ENCODE data around the gene SHC3. TPM values are rescaled to one million over a fixed set of nuclear protein-coding genes. Genes with fewer than 3 reads are reported as not detected.

SHC3 gene
- total RNA-seq, 1 donor from 2014 or later = 0.96 TPM

DNA sequence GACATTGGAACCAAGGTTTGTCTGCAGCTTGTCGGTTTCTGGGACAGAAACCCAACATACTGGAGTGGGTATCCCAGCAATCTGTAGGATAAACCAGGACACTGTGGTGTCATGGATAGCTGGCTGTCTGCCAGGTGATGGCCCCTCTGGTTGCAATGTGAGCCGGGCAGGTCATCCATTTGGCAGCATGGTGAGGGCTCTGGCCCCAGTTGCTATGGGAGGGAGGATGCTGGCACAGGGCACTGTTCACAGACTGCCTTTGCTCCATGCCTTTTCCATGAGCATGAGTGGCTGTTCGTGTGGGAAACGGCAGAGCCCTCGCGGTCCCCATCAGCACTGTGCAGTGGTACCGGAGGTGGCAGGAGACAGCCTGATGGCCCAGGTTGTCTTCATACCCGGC lies 181.0 kb downstream of the SHC3 start:
- peak overlapping the region; percentile 79 for H3K27ac ChIP-seq (replicated peaks)
- TF ChIP-seq, protein P1, sequence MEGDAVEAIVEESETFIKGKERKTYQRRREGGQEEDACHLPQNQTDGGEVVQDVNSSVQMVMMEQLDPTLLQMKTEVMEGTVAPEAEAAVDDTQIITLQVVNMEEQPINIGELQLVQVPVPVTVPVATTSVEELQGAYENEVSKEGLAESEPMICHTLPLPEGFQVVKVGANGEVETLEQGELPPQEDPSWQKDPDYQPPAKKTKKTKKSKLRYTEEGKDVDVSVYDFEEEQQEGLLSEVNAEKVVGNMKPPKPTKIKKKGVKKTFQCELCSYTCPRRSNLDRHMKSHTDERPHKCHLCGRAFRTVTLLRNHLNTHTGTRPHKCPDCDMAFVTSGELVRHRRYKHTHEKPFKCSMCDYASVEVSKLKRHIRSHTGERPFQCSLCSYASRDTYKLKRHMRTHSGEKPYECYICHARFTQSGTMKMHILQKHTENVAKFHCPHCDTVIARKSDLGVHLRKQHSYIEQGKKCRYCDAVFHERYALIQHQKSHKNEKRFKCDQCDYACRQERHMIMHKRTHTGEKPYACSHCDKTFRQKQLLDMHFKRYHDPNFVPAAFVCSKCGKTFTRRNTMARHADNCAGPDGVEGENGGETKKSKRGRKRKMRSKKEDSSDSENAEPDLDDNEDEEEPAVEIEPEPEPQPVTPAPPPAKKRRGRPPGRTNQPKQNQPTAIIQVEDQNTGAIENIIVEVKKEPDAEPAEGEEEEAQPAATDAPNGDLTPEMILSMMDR (IDR thresholded peaks at IDR 0.05; ENCODE audit: borderline replicate concordance) = no peak
- H3K4me1 ChIP-seq = peaks cover 76% of the 10 kb centered on the region
- H3K27me3 ChIP-seq (ENCODE audit: low read depth) = peaks cover 19% of the 10 kb centered on the region
- peaks cover 14% of the 10 kb centered on the region for H3K36me3 ChIP-seq
- H3K9me3 ChIP-seq (replicated peaks) = no peaks in the 10 kb centered on the region
- intact Hi-C loops (cut with micrococcal nuclease) = loop anchor here (10.0 kb wide), 1 partner anchor 213 kb away; no protein-coding TSS in a partner anchor
- no peak for DNase-seq
- no peak overlapping the region for H3K4me3 ChIP-seq

DNA sequence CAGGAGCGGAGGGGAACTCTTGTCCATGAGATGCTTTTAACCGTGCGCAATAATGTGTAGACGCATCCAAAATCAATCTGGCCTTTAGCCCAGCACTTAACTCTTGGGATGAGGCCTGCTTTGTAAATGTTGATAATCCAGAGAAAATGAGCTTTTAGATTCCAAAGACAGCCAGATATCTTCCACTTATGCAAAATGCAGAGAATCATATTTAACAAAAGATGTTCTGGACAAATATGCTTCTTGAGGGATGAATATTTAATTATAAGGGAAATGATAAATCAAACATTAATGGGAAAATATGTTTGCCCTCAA lies 181.7 kb downstream of the SHC3 start:
- Histone ChIP-seq H3K4me3 (peak overlapping the region; percentile 10), H3K9me3 (replicated peaks) (no peaks in the 10 kb centered on the region), H3K36me3 (peaks cover 9% of the 10 kb centered on the region), H3K4me1 (peaks cover 84% of the 10 kb centered on the region), H3K27me3 (ENCODE audit: low read depth) (peaks cover 19% of the 10 kb centered on the region), H3K27ac (replicated peaks) (peak overlapping the region; percentile 79)
- no peak for DNase-seq
- intact Hi-C loops (cut with micrococcal nuclease) = loop anchor here (10.0 kb wide), 1 partner anchor 212 kb away; no protein-coding TSS in a partner anchor
- TF ChIP-seq, protein P1 (IDR thresholded peaks at IDR 0.05; ENCODE audit: borderline replicate concordance) = no peak

DNA sequence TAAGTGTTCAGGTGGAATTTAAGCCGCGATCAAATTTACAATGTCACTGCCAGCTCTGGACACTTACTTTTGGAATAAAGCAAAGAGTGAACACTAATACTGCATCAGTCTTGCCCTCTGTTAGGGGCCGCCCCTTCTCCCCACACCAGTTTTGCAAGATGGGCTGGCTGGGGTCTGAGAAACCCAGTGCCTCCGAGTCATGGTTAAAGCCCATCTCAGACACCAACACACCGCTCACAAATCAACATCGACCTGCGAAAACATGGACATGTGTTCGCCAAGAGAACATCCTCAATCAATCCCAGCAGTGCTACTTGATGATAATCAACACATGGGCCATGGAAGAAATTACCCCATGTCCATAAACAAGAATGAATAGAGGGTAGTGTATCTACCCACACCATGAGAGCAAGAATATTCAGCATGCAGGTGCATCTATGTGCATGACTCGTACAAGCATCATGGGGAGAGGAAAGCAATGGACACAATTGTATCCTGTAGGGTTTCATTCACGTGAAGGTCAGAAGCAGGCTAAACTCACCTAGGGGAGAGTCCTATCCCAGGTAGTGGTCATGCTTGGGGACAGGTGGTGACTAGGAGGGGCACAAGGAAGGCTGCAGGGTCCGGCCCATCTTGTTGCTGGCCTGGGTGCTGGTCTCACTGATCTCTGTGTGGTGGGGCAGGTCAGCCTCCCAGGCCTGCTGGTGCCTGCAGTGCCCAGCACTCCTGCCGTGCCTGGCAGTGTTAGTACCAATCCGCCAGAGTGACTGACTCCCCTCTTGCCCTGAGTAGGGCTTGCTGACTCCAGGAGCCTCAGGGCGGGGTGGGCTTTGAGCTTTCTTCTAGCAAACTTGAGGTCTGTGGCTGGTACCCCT lies 182.3 kb downstream of the SHC3 start:
- Histone ChIP-seq H3K36me3 (peaks cover 6% of the 10 kb centered on the region), H3K4me1 (peaks cover 88% of the 10 kb centered on the region), H3K9me3 (replicated peaks) (no peaks in the 10 kb centered on the region), H3K4me3 (peak overlapping the region; percentile 10), H3K27ac (replicated peaks) (no peak overlapping the region), H3K27me3 (ENCODE audit: low read depth) (peaks cover 21% of the 10 kb centered on the region)
- no peak for DNase-seq
- intact Hi-C loops (cut with micrococcal nuclease) = loop anchor here (10.0 kb wide), 1 partner anchor 211 kb away; no protein-coding TSS in a partner anchor
- TF ChIP-seq, protein P1 (IDR thresholded peaks at IDR 0.05; ENCODE audit: borderline replicate concordance) = no peak

DNA sequence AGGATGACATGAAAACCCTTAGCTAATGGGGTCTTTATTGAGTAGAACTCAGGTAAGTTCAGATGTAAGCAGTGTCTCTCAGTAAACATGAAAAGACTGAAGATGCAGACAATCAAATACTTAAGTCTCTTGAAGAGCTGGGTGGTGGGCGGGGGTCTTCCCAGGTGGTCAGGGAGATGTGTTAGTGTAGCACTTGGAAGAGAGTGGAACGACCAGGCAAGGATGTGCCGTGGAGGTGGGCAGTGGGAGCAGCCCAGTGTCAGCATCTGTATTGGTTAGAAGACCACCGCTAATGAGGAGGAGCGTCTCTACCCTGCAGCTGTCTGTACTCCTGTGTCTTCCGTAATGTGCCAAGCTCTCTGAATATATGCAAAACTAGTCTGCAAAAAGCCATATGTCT lies 183.0 kb downstream of the SHC3 start:
- no peak for DNase-seq
- Histone ChIP-seq H3K27me3 (ENCODE audit: low read depth) (peaks cover 25% of the 10 kb centered on the region), H3K9me3 (replicated peaks) (no peaks in the 10 kb centered on the region), H3K4me3 (peak overlapping the region; percentile 86), H3K36me3 (peaks cover 6% of the 10 kb centered on the region), H3K27ac (replicated peaks) (peak overlapping the region; percentile 43), H3K4me1 (peaks cover 86% of the 10 kb centered on the region)
- TF ChIP-seq, protein P1 (IDR thresholded peaks at IDR 0.05; ENCODE audit: borderline replicate concordance) = no peak
- intact Hi-C loops (cut with micrococcal nuclease) = loop anchor here (10.0 kb wide), 1 partner anchor 211 kb away; no protein-coding TSS in a partner anchor

DNA sequence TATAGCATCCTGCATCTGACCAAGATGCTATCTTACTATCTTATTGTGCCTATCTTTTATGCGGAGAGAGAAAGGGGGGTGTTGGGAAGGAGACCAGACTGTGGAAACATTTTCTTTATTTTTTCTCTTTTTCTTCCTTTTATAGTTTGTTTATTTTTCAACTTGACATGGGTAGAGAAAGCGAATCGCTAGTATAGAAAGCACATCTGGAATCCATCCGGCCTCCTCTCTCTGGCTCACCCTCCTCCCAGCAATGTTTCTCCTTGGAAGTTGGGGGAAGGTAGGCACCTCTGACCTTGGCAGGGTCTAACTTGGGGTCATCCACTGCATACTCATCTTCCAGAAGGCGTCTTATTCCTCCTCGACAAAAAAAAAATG lies 183.4 kb downstream of the SHC3 start:
- Histone ChIP-seq H3K4me3 (peak overlapping the region; percentile 86), H3K27me3 (ENCODE audit: low read depth) (peaks cover 27% of the 10 kb centered on the region), H3K27ac (replicated peaks) (peak overlapping the region; percentile 43), H3K36me3 (peaks cover 6% of the 10 kb centered on the region), H3K4me1 (peaks cover 82% of the 10 kb centered on the region), H3K9me3 (replicated peaks) (no peaks in the 10 kb centered on the region)
- intact Hi-C loops (cut with micrococcal nuclease) = loop anchor here (10.0 kb wide), 1 partner anchor 210 kb away; no protein-coding TSS in a partner anchor
- TF ChIP-seq, protein P1 (IDR thresholded peaks at IDR 0.05; ENCODE audit: borderline replicate concordance) = no peak
- DNase-seq = no peak
